ENCODE measurements around the gene RHBDD2. TPM values are rescaled to one million over a fixed set of nuclear protein-coding genes. Genes with fewer than 3 reads are reported as not detected.

The RHBDD2 gene
- polyA plus RNA-seq, 1 of the 3 experiments (the other 2 are of a cell fraction): 77.6 TPM

DNA sequence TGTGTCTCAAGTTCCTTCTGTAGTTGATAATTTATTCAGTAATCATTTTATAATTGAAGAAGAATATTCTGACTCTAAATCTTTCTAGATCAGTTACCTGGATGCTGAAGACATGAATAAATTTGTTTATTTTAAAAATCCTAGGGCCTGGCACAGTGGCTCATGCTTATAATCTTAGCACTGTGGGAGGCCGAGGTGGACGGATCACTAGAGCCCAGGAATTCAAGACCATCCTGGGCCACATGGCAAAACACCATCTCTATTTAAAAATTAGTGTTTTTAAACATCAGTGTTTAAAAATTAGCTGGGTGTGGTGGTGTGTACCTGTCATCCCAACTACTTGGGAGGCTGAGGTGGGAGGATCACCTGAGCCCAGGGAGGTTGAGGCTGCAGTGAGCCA is 45.4 kb downstream of the RHBDD2 start:
- TF ChIP-seq CTCF (IDR thresholded peaks at IDR 0.05): no peak
- TF ChIP-seq RCOR1 (IDR thresholded peaks at IDR 0.05; ENCODE audit: low read length): no peak
- no peak for TF ChIP-seq POLR2AphosphoS5 (IDR thresholded peaks at IDR 0.05; ENCODE audit: low read depth, low read length)
- TF ChIP-seq SIN3A (IDR thresholded peaks at IDR 0.05; ENCODE audit: borderline replicate concordance, low read depth, low read length): no peak
- no peak for TF ChIP-seq RFX5 (IDR thresholded peaks at IDR 0.05; ENCODE audit: low read length)
- no peak for TF ChIP-seq TEAD4 (IDR thresholded peaks at IDR 0.05; ENCODE audit: borderline replicate concordance, insufficient read depth)
- no peak for TF ChIP-seq FOXJ3 (CRISPR knock-in tag; IDR thresholded peaks at IDR 0.05)
- no peak for TF ChIP-seq TAF1 (IDR thresholded peaks at IDR 0.05; ENCODE audit: borderline replicate concordance, low read depth, low read length)
- TF ChIP-seq, protein P1, sequence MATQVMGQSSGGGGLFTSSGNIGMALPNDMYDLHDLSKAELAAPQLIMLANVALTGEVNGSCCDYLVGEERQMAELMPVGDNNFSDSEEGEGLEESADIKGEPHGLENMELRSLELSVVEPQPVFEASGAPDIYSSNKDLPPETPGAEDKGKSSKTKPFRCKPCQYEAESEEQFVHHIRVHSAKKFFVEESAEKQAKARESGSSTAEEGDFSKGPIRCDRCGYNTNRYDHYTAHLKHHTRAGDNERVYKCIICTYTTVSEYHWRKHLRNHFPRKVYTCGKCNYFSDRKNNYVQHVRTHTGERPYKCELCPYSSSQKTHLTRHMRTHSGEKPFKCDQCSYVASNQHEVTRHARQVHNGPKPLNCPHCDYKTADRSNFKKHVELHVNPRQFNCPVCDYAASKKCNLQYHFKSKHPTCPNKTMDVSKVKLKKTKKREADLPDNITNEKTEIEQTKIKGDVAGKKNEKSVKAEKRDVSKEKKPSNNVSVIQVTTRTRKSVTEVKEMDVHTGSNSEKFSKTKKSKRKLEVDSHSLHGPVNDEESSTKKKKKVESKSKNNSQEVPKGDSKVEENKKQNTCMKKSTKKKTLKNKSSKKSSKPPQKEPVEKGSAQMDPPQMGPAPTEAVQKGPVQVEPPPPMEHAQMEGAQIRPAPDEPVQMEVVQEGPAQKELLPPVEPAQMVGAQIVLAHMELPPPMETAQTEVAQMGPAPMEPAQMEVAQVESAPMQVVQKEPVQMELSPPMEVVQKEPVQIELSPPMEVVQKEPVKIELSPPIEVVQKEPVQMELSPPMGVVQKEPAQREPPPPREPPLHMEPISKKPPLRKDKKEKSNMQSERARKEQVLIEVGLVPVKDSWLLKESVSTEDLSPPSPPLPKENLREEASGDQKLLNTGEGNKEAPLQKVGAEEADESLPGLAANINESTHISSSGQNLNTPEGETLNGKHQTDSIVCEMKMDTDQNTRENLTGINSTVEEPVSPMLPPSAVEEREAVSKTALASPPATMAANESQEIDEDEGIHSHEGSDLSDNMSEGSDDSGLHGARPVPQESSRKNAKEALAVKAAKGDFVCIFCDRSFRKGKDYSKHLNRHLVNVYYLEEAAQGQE (IDR thresholded peaks at IDR 0.05; ENCODE audit: low read depth, low read length): no peak
- TF ChIP-seq, protein P2, sequence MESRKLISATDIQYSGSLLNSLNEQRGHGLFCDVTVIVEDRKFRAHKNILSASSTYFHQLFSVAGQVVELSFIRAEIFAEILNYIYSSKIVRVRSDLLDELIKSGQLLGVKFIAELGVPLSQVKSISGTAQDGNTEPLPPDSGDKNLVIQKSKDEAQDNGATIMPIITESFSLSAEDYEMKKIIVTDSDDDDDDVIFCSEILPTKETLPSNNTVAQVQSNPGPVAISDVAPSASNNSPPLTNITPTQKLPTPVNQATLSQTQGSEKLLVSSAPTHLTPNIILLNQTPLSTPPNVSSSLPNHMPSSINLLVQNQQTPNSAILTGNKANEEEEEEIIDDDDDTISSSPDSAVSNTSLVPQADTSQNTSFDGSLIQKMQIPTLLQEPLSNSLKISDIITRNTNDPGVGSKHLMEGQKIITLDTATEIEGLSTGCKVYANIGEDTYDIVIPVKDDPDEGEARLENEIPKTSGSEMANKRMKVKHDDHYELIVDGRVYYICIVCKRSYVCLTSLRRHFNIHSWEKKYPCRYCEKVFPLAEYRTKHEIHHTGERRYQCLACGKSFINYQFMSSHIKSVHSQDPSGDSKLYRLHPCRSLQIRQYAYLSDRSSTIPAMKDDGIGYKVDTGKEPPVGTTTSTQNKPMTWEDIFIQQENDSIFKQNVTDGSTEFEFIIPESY (IDR thresholded peaks at IDR 0.05; ENCODE audit: borderline replicate concordance, low read depth): no peak
- ChIA-PET POLR2A (interaction anchor here (4.5 kb wide), 1 partner anchor 9 kb away, joined by 21 read pairs; the partner anchor contains the start of gene POR), CTCF (interaction anchor here (1.8 kb wide), 1 partner anchor 8 kb away, joined by 5 read pairs; no protein-coding TSS in a partner anchor)
- no peak overlapping the region for H3K9ac ChIP-seq
- 92% methylated on average over 2 of the region's 2 CpGs for WGBS (ENCODE audit: low lambda C conversion rate)
- no peaks in the 10 kb centered on the region for H3K36me3 ChIP-seq (replicated peaks in 1 of 2; ENCODE audit: control insufficient read depth in 1 of 2, insufficient read depth in 2 of 2, low read length in 1 of 2)
- no peaks in the 10 kb centered on the region for H3K9me2 ChIP-seq
- H3K4me3 ChIP-seq (ENCODE audit: low read depth in 2 of 2, low read length in 1 of 2): no peak overlapping the region
- H3F3A ChIP-seq (replicated peaks; ENCODE audit: insufficient read depth): no peaks in the 10 kb centered on the region
- DNase-seq: no peak
- no peaks in the 10 kb centered on the region for H3K27me3 ChIP-seq (ENCODE audit: insufficient read depth)
- H3K9me3 ChIP-seq: no peaks in the 10 kb centered on the region
- no peak overlapping the region for H2AFZ ChIP-seq (ENCODE audit: low read depth)
- no peak overlapping the region for H3K27ac ChIP-seq (ENCODE audit: low read depth in 2 of 2, low read length in 1 of 2)
- H3K79me2 ChIP-seq (ENCODE audit: insufficient read depth): peaks cover 40% of the 10 kb centered on the region
- H3K4me1 ChIP-seq (ENCODE audit: control insufficient read depth in 1 of 2, insufficient read depth in 2 of 2, low read depth in 1 of 2, low read length in 1 of 2): no peaks in the 10 kb centered on the region
- H3K4me2 ChIP-seq: no peak overlapping the region
- H4K20me1 ChIP-seq (ENCODE audit: insufficient read depth): peaks cover 10% of the 10 kb centered on the region
